ENCODE results near the gene IFIT3.
A peak's percentile ranks its signal among the peaks of the same experiment; 100 is the strongest.
"Not testable (repeated sequence)": the region's sequence is repeated elsewhere in the genome, so short reads cannot be mapped to it uniquely, and the experiment has no call there.

The IFIT3 gene

GRCh38 chr10:89330537-89331212, 2.9 kb downstream of the IFIT3 start:
- Histone ChIP-seq H3K9me3 (ENCODE audit: insufficient read depth, low read depth, low read length) (no peaks in the 10 kb centered on the region), H3K4me1 (ENCODE audit: insufficient read depth, low read length, poor library complexity, severe bottlenecking) (peaks cover 48% of the 10 kb centered on the region), H3K79me2 (ENCODE audit: insufficient read depth, low read length) (no peaks in the 10 kb centered on the region), H3F3A (ENCODE audit: low read depth) (no peaks in the 10 kb centered on the region), H3K9ac (ENCODE audit: low read depth, low read length, poor library complexity, severe bottlenecking) (no peak overlapping the region), H2AFZ (ENCODE audit: low read length) (no peak overlapping the region), H3K36me3 (ENCODE audit: insufficient read depth, low read length) (no peaks in the 10 kb centered on the region), H3K4me3 (ENCODE audit: low read length, poor library complexity, severe bottlenecking) (no peak overlapping the region), H3K9me2 (replicated peaks; ENCODE audit: low read depth, low read length) (no peaks in the 10 kb centered on the region), H3K27me3 (ENCODE audit: insufficient read depth, low read length, poor library complexity, severe bottlenecking) (no peaks in the 10 kb centered on the region), H3K4me2 (ENCODE audit: low read depth, low read length, poor library complexity, severe bottlenecking) (peak overlapping the region; percentile 14), H4K20me1 (ENCODE audit: insufficient read depth, low read length, poor library complexity, severe bottlenecking) (no peaks in the 10 kb centered on the region)
- TF ChIP-seq EZH2phosphoT487 (IDR thresholded peaks at IDR 0.05; ENCODE audit: borderline replicate concordance), result no peak
- TF ChIP-seq, protein P1, sequence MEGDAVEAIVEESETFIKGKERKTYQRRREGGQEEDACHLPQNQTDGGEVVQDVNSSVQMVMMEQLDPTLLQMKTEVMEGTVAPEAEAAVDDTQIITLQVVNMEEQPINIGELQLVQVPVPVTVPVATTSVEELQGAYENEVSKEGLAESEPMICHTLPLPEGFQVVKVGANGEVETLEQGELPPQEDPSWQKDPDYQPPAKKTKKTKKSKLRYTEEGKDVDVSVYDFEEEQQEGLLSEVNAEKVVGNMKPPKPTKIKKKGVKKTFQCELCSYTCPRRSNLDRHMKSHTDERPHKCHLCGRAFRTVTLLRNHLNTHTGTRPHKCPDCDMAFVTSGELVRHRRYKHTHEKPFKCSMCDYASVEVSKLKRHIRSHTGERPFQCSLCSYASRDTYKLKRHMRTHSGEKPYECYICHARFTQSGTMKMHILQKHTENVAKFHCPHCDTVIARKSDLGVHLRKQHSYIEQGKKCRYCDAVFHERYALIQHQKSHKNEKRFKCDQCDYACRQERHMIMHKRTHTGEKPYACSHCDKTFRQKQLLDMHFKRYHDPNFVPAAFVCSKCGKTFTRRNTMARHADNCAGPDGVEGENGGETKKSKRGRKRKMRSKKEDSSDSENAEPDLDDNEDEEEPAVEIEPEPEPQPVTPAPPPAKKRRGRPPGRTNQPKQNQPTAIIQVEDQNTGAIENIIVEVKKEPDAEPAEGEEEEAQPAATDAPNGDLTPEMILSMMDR (conservative IDR thresholded peaks at IDR 0.05; ENCODE audit: low read length), result no peak

DNA sequence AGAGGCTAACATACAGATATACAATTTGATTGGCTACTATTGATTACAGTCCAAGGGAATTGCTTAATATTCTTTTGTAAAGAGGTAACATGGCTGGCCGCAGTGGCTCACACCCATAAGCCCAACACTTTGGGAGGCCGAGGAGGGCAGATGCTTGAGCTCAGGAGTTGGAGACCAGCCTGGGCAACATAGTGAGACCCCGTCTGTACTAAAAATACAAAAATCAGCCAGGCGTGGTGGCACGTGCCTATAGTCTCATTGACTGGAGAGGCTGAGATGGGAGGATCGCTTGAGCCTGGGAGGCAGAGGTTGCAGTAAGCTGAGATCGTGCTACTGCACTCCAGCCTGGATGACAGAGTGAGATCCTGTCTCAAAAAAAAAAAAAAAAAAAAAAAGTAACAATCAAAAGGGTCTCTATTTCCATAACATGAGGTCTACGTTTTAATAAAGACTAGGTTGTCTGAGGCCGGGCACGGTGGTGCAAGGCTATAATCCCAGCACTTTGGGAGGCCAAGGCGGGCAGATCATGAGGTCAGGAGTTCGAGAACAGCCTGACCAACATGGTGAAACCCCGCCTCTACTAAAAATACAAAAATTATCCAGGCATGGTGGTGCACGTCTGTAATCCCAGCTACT, 3.8 kb downstream of the IFIT3 start:
- H3K9me2 ChIP-seq (replicated peaks; ENCODE audit: low read depth, low read length); H4K20me1 ChIP-seq (ENCODE audit: insufficient read depth, low read length, poor library complexity, severe bottlenecking); H3K36me3 ChIP-seq (ENCODE audit: insufficient read depth, low read length); H3K79me2 ChIP-seq (ENCODE audit: insufficient read depth, low read length); H3K9me3 ChIP-seq (ENCODE audit: insufficient read depth, low read depth, low read length); H3K27me3 ChIP-seq (ENCODE audit: insufficient read depth, low read length, poor library complexity, severe bottlenecking); H2AFZ ChIP-seq (ENCODE audit: low read length); H3F3A ChIP-seq (ENCODE audit: low read depth): not testable (repeated sequence)
- H3K9ac ChIP-seq (ENCODE audit: low read depth, low read length, poor library complexity, severe bottlenecking), result peak overlapping the region; percentile 56
- H3K4me3 ChIP-seq (ENCODE audit: low read length, poor library complexity, severe bottlenecking), result peak overlapping the region; percentile 62
- H3K4me2 ChIP-seq (ENCODE audit: low read depth, low read length, poor library complexity, severe bottlenecking), result peak overlapping the region; percentile 73
- peaks cover 50% of the 10 kb centered on the region for H3K4me1 ChIP-seq (ENCODE audit: insufficient read depth, low read length, poor library complexity, severe bottlenecking)

- Histone ChIP-seq H3K9ac (ENCODE audit: low read depth, low read length, poor library complexity, severe bottlenecking) (peak overlapping the region; percentile 56), H3K9me3 (ENCODE audit: insufficient read depth, low read depth, low read length) (no peaks in the 10 kb centered on the region), H3K4me3 (ENCODE audit: low read length, poor library complexity, severe bottlenecking) (peak overlapping the region; percentile 62), H3K4me2 (ENCODE audit: low read depth, low read length, poor library complexity, severe bottlenecking) (peak overlapping the region; percentile 73), H3K4me1 (ENCODE audit: insufficient read depth, low read length, poor library complexity, severe bottlenecking) (peaks cover 50% of the 10 kb centered on the region), H4K20me1 (ENCODE audit: insufficient read depth, low read length, poor library complexity, severe bottlenecking) (no peaks in the 10 kb centered on the region), H3K36me3 (ENCODE audit: insufficient read depth, low read length) (no peaks in the 10 kb centered on the region), H2AFZ (ENCODE audit: low read length) (peak overlapping the region; percentile 62), H3K27me3 (ENCODE audit: insufficient read depth, low read length, poor library complexity, severe bottlenecking) (no peaks in the 10 kb centered on the region), H3F3A (ENCODE audit: low read depth) (no peaks in the 10 kb centered on the region), H3K9me2 (replicated peaks; ENCODE audit: low read depth, low read length) (no peaks in the 10 kb centered on the region), H3K79me2 (ENCODE audit: insufficient read depth, low read length) (no peaks in the 10 kb centered on the region)
- no peak for TF ChIP-seq EZH2phosphoT487 (IDR thresholded peaks at IDR 0.05; ENCODE audit: borderline replicate concordance)
- TF ChIP-seq, protein P1 (conservative IDR thresholded peaks at IDR 0.05; ENCODE audit: low read length), result no peak
These were observed 4.4 kb downstream of the IFIT3 start for GRCh38 chr10:89332123-89332633.

Measured in Loucy (cell line).